GM23338 (cell line): ENCODE measurements around the gene ROBO1. TPM values are rescaled to one million over a fixed set of nuclear protein-coding genes. Genes with fewer than 3 reads are reported as not detected.

Source experiments
- ATAC-seq: fragments of 200-7000 bp; cut with Tn5 transposase; 3 replicates; pipeline ENCODE4 v1.9.1; 2020
- DNase-seq: peaks from one replicate; pipeline ENCODE4 v3.0.0-alpha.2; 2015; ENCODE audit warnings: low spot score
- H2AFZ ChIP-seq: fragments of 200-600 bp; sonication (generic); 2 replicates; pipeline ENCODE4 v1.8.0; 2016; ENCODE audit warnings: antibody characterized with exemption, mild to moderate bottlenecking, moderate library complexity
- H3F3A ChIP-seq: fragments of 200-600 bp; sonication (generic); replicated peaks from 2 replicates; pipeline ENCODE4 v1.8.0; 2017; ENCODE audit warnings: antibody characterized with exemption, mixed run types, low read depth
- H3K27ac ChIP-seq: fragments of 200-600 bp; sonication (generic); 2 replicates; pipeline ENCODE4 v1.6.1; 2016; ENCODE audit warnings: low read depth
- H3K27me3 ChIP-seq: fragments of 200-600 bp; sonication (generic); 2 replicates; pipeline ENCODE4 v1.8.0; 2016; ENCODE audit warnings: mild to moderate bottlenecking, mixed run types, moderate library complexity; ENCODE audit not compliant: insufficient read depth
- H3K36me3 ChIP-seq: fragments of 200-600 bp; sonication (generic); 2 replicates; pipeline ENCODE4 v1.8.0; 2016; ENCODE audit warnings: mild to moderate bottlenecking; ENCODE audit not compliant: insufficient read depth
- H3K4me1 ChIP-seq: fragments of 200-600 bp; sonication (generic); 2 replicates; pipeline ENCODE4 v1.8.0; 2016; ENCODE audit warnings: mild to moderate bottlenecking, moderate library complexity; ENCODE audit not compliant: insufficient read depth
- H3K4me2 ChIP-seq: fragments of 200-600 bp; sonication (generic); 2 replicates; pipeline ENCODE4 v1.7.1; 2017; ENCODE audit warnings: mixed run types
- H3K4me3 ChIP-seq: fragments of 200-600 bp; sonication (generic); 2 replicates; pipeline ENCODE4 v1.6.1; 2016; ENCODE audit warnings: mixed run types
- H3K79me2 ChIP-seq: fragments of 200-600 bp; sonication (generic); replicated peaks from 2 replicates; pipeline ENCODE4 v1.8.0; 2017; ENCODE audit warnings: mild to moderate bottlenecking; ENCODE audit not compliant: insufficient read depth
- H3K9me2 ChIP-seq: fragments of 200-600 bp; sonication (generic); 2 replicates; pipeline ENCODE4 v1.8.0; 2017; ENCODE audit not compliant: insufficient read depth
- H4K20me1 ChIP-seq: fragments of 200-600 bp; sonication (generic); replicated peaks from 2 replicates; pipeline ENCODE4 v1.8.0; 2017; ENCODE audit warnings: mild to moderate bottlenecking; ENCODE audit not compliant: insufficient read depth
- H3K27ac Mint-ChIP-seq: 2 replicates; pipeline ENCODE4 v1.8.0; 2020; ENCODE audit warnings: inconsistent platforms, mild to moderate bottlenecking, moderate library complexity, mixed read lengths
- H3K27me3 Mint-ChIP-seq: 3 replicates; pipeline ENCODE4 v1.8.0; 2022; ENCODE audit warnings: low read depth, mild to moderate bottlenecking, moderate library complexity, mixed read lengths, inconsistent platforms; ENCODE audit not compliant: insufficient read depth, poor library complexity
- H3K36me3 Mint-ChIP-seq: 3 replicates; pipeline ENCODE4 v1.8.0; 2021; ENCODE audit warnings: low read depth, mild to moderate bottlenecking, inconsistent platforms, moderate library complexity, mixed read lengths
- H3K4me1 Mint-ChIP-seq: 3 replicates; pipeline ENCODE4 v1.8.0; 2020; ENCODE audit warnings: mild to moderate bottlenecking, inconsistent platforms, mixed read lengths
- H3K4me3 Mint-ChIP-seq: 3 replicates; pipeline ENCODE4 v1.8.0; 2021; ENCODE audit warnings: moderate library complexity, mild to moderate bottlenecking, inconsistent platforms, mixed read lengths
- H3K9me3 Mint-ChIP-seq: 3 replicates; pipeline ENCODE4 v1.8.0; 2020; ENCODE audit warnings: moderate library complexity, mild to moderate bottlenecking, inconsistent platforms, mixed read lengths
- CREB1 ChIP-seq: fragments of 250-450 bp; sonication (Bioruptor Pico); IDR thresholded peaks from 2 replicates; pipeline ENCODE4 v1.5.0; 2020; ENCODE audit warnings: low read depth, mild to moderate bottlenecking, moderate library complexity
- EZH2 ChIP-seq: fragments of 200-600 bp; sonication (generic); IDR thresholded peaks from one replicate; pipeline ENCODE4 v1.8.0; 2017; ENCODE audit warnings: antibody characterized with exemption, mild to moderate bottlenecking, low read depth; ENCODE audit not compliant: unreplicated experiment
- EZH2phosphoT487 ChIP-seq: fragments of 200-600 bp; sonication (generic); IDR thresholded peaks from one replicate; pipeline ENCODE4 v1.8.1; 2018; ENCODE audit warnings: antibody characterized with exemption; ENCODE audit not compliant: unreplicated experiment
- JUNB ChIP-seq: IDR thresholded peaks from one replicate; pipeline ENCODE4 v1.6.1; 2016; ENCODE audit warnings: antibody characterized with exemption; ENCODE audit not compliant: unreplicated experiment
- NANOG ChIP-seq: IDR thresholded peaks from 2 replicates; pipeline ENCODE4 v1.6.1; 2016; ENCODE audit warnings: antibody characterized with exemption, borderline replicate concordance
- POLR2AphosphoS5 ChIP-seq: IDR thresholded peaks from 2 replicates; pipeline ENCODE4 v1.6.1; 2016; ENCODE audit warnings: antibody characterized with exemption, low read depth
- STAT1 ChIP-seq: IDR thresholded peaks from one replicate; pipeline ENCODE4 v1.6.1; 2016; ENCODE audit warnings: antibody characterized with exemption; ENCODE audit not compliant: unreplicated experiment
- ZNF114 ChIP-seq: fragments of 250-450 bp; sonication (Bioruptor Pico); IDR thresholded peaks from 2 replicates; pipeline ENCODE4 v1.5.0; 2020; ENCODE audit warnings: mild to moderate bottlenecking, moderate library complexity
- ZNF331 ChIP-seq: fragments of 250-450 bp; sonication (Bioruptor Pico); IDR thresholded peaks from 2 replicates; pipeline ENCODE4 v1.5.0; 2020; ENCODE audit warnings: low read depth, mild to moderate bottlenecking, moderate library complexity
- polyA plus RNA-seq: library from polyadenylated mRNA; unstranded; fragments of >200 nt; fragmentation: Nextera tagmentation; extraction: Ambion mirVana; gene quantifications from 2 replicates; pipeline ENCODE4 v1.2.1, GENCODE V29; 2016
- total RNA-seq: library from RNA; depleted of rRNA; stranded (reverse); fragments of >200 nt; shearing (Covaris generic); gene quantifications from 2 replicates; pipeline ENCODE4 v1.2.3, GENCODE V29; 2014
- TF ChIP-seq, protein P1 (sequence below): fragments of 250-450 bp; sonication (Bioruptor Pico); IDR thresholded peaks from 2 replicates; pipeline ENCODE4 v1.5.0; 2020; ENCODE audit warnings: mild to moderate bottlenecking, moderate library complexity
- TF ChIP-seq, protein P2 (sequence below): IDR thresholded peaks from one replicate; pipeline ENCODE4 v1.6.1; 2018; ENCODE audit warnings: antibody characterized with exemption; ENCODE audit not compliant: unreplicated experiment
- TF ChIP-seq, protein P3 (sequence below), 2 experiments: fragments of 200-600 bp in 1 of 2; sonication (generic) in 1 of 2; conservative IDR thresholded peaks; 2 replicates each; pipeline versions ENCODE4 v1.5.1 to v1.6.1; 2016 to 2017; ENCODE audit warnings: antibody characterized with exemption in 2 of 2, low read depth in 2 of 2, mild to moderate bottlenecking in 2 of 2, moderate library complexity in 1 of 2
- TF ChIP-seq, protein P4 (sequence below): IDR thresholded peaks from 2 replicates; pipeline ENCODE4 v1.6.1; 2016; ENCODE audit warnings: antibody characterized with exemption

The ROBO1 gene
- total and polyA plus RNA-seq, 2 experiments from 2014 or later: 19.2 to 78.3 TPM

DNA sequence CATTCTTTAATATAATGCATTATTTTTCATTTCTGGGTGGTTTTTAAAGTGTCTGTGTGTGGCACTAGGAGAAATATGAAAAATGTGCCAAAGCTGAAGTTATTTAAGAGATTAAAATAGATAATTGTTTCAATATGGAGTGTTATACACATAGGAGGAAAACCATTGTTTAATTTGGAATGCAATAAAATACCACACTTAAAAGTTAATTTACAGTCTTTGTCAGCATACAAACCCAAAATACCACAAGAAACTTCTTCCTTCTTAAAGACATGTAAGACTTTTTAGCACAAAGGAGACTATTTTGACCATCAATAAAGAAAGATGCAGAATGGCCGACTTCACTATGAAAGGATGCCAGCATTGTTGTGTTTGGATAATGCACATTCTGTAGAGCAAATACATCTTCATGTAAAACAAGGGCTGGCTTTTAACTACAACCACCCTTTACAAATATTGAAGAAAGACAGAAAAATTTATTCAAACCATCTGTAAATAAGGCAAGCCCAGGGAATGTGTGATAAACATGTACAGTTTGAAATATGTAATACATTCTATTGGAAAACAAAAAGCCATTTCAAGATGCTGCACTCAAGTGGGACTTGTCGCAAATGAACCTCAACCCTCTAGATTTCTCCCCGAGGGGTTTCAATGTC lies 1146.6 kb downstream of the ROBO1 start:
- no peak for ATAC-seq

More for the DNA sequence above, 1146.6 kb downstream of the ROBO1 start:
- Mint-ChIP-seq H3K36me3 (peaks cover 7% of the 10 kb centered on the region), H3K9me3 (no peaks in the 10 kb centered on the region), H3K27me3 (no peaks in the 10 kb centered on the region), H3K4me1 (no peaks in the 10 kb centered on the region), H3K4me3 (no peak overlapping the region), H3K27ac (no peak overlapping the region)
- H3K4me1 ChIP-seq: no peaks in the 10 kb centered on the region
- no peaks in the 10 kb centered on the region for H3K27me3 ChIP-seq
- TF ChIP-seq ZNF114 (no peak), ZNF331 (CRISPR knock-in tag) (no peak), STAT1 (no peak), CREB1 (no peak), EZH2phosphoT487 (no peak), NANOG (no peak), EZH2 (no peak), JUNB (no peak), POLR2AphosphoS5 (no peak)
- TF ChIP-seq, protein P1, sequence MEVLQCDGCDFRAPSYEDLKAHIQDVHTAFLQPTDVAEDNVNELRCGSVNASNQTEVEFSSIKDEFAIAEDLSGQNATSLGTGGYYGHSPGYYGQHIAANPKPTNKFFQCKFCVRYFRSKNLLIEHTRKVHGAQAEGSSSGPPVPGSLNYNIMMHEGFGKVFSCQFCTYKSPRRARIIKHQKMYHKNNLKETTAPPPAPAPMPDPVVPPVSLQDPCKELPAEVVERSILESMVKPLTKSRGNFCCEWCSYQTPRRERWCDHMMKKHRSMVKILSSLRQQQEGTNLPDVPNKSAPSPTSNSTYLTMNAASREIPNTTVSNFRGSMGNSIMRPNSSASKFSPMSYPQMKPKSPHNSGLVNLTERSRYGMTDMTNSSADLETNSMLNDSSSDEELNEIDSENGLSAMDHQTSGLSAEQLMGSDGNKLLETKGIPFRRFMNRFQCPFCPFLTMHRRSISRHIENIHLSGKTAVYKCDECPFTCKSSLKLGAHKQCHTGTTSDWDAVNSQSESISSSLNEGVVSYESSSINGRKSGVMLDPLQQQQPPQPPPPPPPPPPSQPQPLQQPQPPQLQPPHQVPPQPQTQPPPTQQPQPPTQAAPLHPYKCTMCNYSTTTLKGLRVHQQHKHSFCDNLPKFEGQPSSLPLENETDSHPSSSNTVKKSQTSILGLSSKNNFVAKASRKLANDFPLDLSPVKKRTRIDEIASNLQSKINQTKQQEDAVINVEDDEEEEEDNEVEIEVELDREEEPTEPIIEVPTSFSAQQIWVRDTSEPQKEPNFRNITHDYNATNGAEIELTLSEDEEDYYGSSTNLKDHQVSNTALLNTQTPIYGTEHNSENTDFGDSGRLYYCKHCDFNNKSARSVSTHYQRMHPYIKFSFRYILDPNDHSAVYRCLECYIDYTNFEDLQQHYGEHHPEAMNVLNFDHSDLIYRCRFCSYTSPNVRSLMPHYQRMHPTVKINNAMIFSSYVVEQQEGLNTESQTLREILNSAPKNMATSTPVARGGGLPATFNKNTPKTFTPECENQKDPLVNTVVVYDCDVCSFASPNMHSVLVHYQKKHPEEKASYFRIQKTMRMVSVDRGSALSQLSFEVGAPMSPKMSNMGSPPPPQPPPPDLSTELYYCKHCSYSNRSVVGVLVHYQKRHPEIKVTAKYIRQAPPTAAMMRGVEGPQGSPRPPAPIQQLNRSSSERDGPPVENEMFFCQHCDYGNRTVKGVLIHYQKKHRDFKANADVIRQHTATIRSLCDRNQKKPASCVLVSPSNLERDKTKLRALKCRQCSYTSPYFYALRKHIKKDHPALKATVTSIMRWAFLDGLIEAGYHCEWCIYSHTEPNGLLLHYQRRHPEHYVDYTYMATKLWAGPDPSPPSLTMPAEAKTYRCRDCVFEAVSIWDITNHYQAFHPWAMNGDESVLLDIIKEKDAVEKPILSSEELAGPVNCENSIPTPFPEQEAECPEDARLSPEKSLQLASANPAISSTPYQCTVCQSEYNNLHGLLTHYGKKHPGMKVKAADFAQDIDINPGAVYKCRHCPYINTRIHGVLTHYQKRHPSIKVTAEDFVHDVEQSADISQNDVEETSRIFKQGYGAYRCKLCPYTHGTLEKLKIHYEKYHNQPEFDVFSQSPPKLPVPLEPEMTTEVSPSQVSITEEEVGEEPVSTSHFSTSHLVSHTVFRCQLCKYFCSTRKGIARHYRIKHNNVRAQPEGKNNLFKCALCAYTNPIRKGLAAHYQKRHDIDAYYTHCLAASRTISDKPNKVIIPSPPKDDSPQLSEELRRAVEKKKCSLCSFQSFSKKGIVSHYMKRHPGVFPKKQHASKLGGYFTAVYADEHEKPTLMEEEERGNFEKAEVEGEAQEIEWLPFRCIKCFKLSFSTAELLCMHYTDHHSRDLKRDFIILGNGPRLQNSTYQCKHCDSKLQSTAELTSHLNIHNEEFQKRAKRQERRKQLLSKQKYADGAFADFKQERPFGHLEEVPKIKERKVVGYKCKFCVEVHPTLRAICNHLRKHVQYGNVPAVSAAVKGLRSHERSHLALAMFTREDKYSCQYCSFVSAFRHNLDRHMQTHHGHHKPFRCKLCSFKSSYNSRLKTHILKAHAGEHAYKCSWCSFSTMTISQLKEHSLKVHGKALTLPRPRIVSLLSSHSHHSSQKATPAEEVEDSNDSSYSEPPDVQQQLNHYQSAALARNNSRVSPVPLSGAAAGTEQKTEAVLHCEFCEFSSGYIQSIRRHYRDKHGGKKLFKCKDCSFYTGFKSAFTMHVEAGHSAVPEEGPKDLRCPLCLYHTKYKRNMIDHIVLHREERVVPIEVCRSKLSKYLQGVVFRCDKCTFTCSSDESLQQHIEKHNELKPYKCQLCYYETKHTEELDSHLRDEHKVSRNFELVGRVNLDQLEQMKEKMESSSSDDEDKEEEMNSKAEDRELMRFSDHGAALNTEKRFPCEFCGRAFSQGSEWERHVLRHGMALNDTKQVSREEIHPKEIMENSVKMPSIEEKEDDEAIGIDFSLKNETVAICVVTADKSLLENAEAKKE: no peak
- TF ChIP-seq, protein P2, sequence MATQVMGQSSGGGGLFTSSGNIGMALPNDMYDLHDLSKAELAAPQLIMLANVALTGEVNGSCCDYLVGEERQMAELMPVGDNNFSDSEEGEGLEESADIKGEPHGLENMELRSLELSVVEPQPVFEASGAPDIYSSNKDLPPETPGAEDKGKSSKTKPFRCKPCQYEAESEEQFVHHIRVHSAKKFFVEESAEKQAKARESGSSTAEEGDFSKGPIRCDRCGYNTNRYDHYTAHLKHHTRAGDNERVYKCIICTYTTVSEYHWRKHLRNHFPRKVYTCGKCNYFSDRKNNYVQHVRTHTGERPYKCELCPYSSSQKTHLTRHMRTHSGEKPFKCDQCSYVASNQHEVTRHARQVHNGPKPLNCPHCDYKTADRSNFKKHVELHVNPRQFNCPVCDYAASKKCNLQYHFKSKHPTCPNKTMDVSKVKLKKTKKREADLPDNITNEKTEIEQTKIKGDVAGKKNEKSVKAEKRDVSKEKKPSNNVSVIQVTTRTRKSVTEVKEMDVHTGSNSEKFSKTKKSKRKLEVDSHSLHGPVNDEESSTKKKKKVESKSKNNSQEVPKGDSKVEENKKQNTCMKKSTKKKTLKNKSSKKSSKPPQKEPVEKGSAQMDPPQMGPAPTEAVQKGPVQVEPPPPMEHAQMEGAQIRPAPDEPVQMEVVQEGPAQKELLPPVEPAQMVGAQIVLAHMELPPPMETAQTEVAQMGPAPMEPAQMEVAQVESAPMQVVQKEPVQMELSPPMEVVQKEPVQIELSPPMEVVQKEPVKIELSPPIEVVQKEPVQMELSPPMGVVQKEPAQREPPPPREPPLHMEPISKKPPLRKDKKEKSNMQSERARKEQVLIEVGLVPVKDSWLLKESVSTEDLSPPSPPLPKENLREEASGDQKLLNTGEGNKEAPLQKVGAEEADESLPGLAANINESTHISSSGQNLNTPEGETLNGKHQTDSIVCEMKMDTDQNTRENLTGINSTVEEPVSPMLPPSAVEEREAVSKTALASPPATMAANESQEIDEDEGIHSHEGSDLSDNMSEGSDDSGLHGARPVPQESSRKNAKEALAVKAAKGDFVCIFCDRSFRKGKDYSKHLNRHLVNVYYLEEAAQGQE: no peak
- TF ChIP-seq, protein P3, sequence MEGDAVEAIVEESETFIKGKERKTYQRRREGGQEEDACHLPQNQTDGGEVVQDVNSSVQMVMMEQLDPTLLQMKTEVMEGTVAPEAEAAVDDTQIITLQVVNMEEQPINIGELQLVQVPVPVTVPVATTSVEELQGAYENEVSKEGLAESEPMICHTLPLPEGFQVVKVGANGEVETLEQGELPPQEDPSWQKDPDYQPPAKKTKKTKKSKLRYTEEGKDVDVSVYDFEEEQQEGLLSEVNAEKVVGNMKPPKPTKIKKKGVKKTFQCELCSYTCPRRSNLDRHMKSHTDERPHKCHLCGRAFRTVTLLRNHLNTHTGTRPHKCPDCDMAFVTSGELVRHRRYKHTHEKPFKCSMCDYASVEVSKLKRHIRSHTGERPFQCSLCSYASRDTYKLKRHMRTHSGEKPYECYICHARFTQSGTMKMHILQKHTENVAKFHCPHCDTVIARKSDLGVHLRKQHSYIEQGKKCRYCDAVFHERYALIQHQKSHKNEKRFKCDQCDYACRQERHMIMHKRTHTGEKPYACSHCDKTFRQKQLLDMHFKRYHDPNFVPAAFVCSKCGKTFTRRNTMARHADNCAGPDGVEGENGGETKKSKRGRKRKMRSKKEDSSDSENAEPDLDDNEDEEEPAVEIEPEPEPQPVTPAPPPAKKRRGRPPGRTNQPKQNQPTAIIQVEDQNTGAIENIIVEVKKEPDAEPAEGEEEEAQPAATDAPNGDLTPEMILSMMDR (conservative IDR thresholded peaks at IDR 0.05; ENCODE audit: low read depth in 2 of 2): no peak
- TF ChIP-seq, protein P4, sequence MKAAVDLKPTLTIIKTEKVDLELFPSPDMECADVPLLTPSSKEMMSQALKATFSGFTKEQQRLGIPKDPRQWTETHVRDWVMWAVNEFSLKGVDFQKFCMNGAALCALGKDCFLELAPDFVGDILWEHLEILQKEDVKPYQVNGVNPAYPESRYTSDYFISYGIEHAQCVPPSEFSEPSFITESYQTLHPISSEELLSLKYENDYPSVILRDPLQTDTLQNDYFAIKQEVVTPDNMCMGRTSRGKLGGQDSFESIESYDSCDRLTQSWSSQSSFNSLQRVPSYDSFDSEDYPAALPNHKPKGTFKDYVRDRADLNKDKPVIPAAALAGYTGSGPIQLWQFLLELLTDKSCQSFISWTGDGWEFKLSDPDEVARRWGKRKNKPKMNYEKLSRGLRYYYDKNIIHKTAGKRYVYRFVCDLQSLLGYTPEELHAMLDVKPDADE: no peak
- H3K79me2 ChIP-seq: no peaks in the 10 kb centered on the region
- no peaks in the 10 kb centered on the region for H3F3A ChIP-seq
- H3K36me3 ChIP-seq: no peaks in the 10 kb centered on the region
- no peaks in the 10 kb centered on the region for H3K9me2 ChIP-seq
- no peak for DNase-seq
- no peak overlapping the region for H3K4me3 ChIP-seq
- no peak overlapping the region for H3K27ac ChIP-seq
- no peaks in the 10 kb centered on the region for H4K20me1 ChIP-seq
- H3K4me2 ChIP-seq: no peak overlapping the region
- H2AFZ ChIP-seq: no peak overlapping the region
